Loucy (cell line): ENCODE results near the gene TPM1.

Experiments
- H2AFZ ChIP-seq: fragments of 200-600 bp; sonication (generic); 2 replicates; pipeline ENCODE4 v1.6.0; 2016; ENCODE audit warnings: antibody characterized with exemption, mild to moderate bottlenecking, low read length, moderate library complexity
- H3F3A ChIP-seq: fragments of 200-600 bp; 2 replicates; pipeline ENCODE4 v1.6.0; 2016; ENCODE audit warnings: antibody characterized with exemption, low read depth, mild to moderate bottlenecking
- H3K27me3 ChIP-seq: fragments of 200-600 bp; sonication (generic); 2 replicates; pipeline ENCODE4 v1.6.1; 2014; ENCODE audit warnings: low read length, mild to moderate bottlenecking; ENCODE audit not compliant: insufficient read depth, poor library complexity, severe bottlenecking
- H3K36me3 ChIP-seq: fragments of 200-600 bp; sonication (generic); 2 replicates; pipeline ENCODE4 v1.6.1; 2016; ENCODE audit warnings: low read length; ENCODE audit not compliant: insufficient read depth
- H3K4me1 ChIP-seq: fragments of 200-600 bp; sonication (generic); 2 replicates; pipeline ENCODE4 v1.5.1; 2014; ENCODE audit warnings: low read length, mild to moderate bottlenecking; ENCODE audit not compliant: insufficient read depth, poor library complexity, severe bottlenecking
- H3K4me2 ChIP-seq: fragments of 200-600 bp; sonication (generic); 2 replicates; pipeline ENCODE4 v1.6.0; 2014; ENCODE audit warnings: antibody characterized with exemption, low read length, low read depth, mild to moderate bottlenecking; ENCODE audit not compliant: poor library complexity, severe bottlenecking
- H3K4me3 ChIP-seq: fragments of 200-600 bp; sonication (generic); 2 replicates; pipeline ENCODE4 v1.5.1; 2014; ENCODE audit warnings: low read length, mild to moderate bottlenecking, mixed read lengths; ENCODE audit not compliant: poor library complexity, severe bottlenecking
- H3K79me2 ChIP-seq: fragments of 200-600 bp; sonication (generic); 2 replicates; pipeline ENCODE4 v1.6.1; 2014; ENCODE audit warnings: low read length; ENCODE audit not compliant: insufficient read depth
- H3K9ac ChIP-seq: fragments of 200-600 bp; sonication (generic); 2 replicates; pipeline ENCODE4 v1.6.0; 2014; ENCODE audit warnings: mild to moderate bottlenecking, low read depth, low read length, moderate library complexity; ENCODE audit not compliant: poor library complexity, severe bottlenecking
- H3K9me2 ChIP-seq: fragments of 200-600 bp; sonication (generic); replicated peaks from 2 replicates; pipeline ENCODE4 v1.6.1; 2016; ENCODE audit warnings: low read depth, low read length, mixed read lengths
- H3K9me3 ChIP-seq: fragments of 200-600 bp; sonication (generic); 2 replicates; pipeline ENCODE4 v1.6.1; 2014; ENCODE audit warnings: mild to moderate bottlenecking, antibody characterized with exemption, low read length, low read depth; ENCODE audit not compliant: insufficient read depth
- H4K20me1 ChIP-seq: fragments of 200-600 bp; sonication (generic); 2 replicates; pipeline ENCODE4 v1.6.0; 2014; ENCODE audit warnings: antibody characterized with exemption, low read length, mild to moderate bottlenecking; ENCODE audit not compliant: insufficient read depth, poor library complexity, severe bottlenecking
- EZH2phosphoT487 ChIP-seq: fragments of 200-600 bp; IDR thresholded peaks from 2 replicates; pipeline ENCODE4 v1.6.1; 2018; ENCODE audit warnings: antibody characterized with exemption, mild to moderate bottlenecking, moderate library complexity, borderline replicate concordance
- TF ChIP-seq, protein P1 (sequence below): fragments of 200-600 bp; sonication (generic); conservative IDR thresholded peaks from 2 replicates; pipeline ENCODE4 v1.5.1; 2014; ENCODE audit warnings: mild to moderate bottlenecking, antibody characterized with exemption, low read length

TPM1 gene

DNA sequence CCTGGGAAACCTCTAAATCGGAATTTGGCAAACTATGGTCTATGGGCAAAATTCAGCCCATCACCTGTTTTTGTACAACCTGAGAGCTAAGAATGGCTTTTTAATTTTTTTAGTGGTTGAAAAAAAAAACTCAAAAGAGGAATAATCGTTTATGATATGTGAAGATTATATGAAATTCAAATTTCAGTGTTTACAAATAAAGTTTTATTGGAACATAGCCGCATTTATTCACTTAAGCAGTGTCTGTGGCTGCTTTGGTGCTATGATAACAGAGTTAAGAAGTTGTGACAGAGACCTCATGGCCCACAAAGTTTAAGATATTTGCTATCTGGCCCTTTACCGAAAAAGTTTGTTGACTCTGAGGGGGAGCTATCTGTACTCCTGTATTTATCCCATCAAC is 42.7 kb downstream of the TPM1 start:
- Histone ChIP-seq H3K27me3 (no peaks in the 10 kb centered on the region), H3K4me3 (no peak overlapping the region), H3K9me2 (no peaks in the 10 kb centered on the region), H3F3A (no peaks in the 10 kb centered on the region), H3K4me2 (no peak overlapping the region), H3K36me3 (no peaks in the 10 kb centered on the region), H3K9me3 (no peaks in the 10 kb centered on the region), H3K79me2 (no peaks in the 10 kb centered on the region), H3K9ac (no peak overlapping the region), H4K20me1 (no peaks in the 10 kb centered on the region), H3K4me1 (peaks cover 18% of the 10 kb centered on the region), H2AFZ (no peak overlapping the region)
- TF ChIP-seq, protein P1, sequence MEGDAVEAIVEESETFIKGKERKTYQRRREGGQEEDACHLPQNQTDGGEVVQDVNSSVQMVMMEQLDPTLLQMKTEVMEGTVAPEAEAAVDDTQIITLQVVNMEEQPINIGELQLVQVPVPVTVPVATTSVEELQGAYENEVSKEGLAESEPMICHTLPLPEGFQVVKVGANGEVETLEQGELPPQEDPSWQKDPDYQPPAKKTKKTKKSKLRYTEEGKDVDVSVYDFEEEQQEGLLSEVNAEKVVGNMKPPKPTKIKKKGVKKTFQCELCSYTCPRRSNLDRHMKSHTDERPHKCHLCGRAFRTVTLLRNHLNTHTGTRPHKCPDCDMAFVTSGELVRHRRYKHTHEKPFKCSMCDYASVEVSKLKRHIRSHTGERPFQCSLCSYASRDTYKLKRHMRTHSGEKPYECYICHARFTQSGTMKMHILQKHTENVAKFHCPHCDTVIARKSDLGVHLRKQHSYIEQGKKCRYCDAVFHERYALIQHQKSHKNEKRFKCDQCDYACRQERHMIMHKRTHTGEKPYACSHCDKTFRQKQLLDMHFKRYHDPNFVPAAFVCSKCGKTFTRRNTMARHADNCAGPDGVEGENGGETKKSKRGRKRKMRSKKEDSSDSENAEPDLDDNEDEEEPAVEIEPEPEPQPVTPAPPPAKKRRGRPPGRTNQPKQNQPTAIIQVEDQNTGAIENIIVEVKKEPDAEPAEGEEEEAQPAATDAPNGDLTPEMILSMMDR, result no peak

DNA sequence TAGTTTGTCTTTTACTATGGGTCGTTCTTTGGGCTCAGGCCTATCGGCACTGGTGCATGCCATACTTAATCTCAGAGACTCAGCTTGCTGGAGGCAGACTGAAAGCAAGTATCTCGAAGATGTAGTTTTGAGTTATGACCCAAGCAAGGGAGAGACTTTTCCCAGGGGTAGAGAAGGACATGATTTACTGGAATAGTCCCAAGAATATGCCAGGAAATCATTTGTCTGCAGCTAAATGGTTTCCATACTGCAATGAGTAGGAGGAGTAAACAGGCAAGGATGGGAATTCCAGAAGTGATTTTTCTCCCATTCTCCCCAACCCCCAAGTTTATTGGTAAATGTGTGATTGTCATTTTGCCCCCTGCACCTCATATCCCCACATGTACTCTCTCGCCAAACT is 43.7 kb downstream of the TPM1 start:
- Histone ChIP-seq H2AFZ (no peak overlapping the region), H3K4me1 (peaks cover 22% of the 10 kb centered on the region), H4K20me1 (no peaks in the 10 kb centered on the region), H3K36me3 (no peaks in the 10 kb centered on the region), H3K27me3 (no peaks in the 10 kb centered on the region), H3K9me3 (no peaks in the 10 kb centered on the region), H3K4me2 (no peak overlapping the region), H3K9me2 (no peaks in the 10 kb centered on the region), H3K4me3 (no peak overlapping the region), H3K9ac (no peak overlapping the region), H3F3A (no peaks in the 10 kb centered on the region), H3K79me2 (no peaks in the 10 kb centered on the region)
- TF ChIP-seq, protein P1, result no peak
- TF ChIP-seq EZH2phosphoT487, result no peak

DNA sequence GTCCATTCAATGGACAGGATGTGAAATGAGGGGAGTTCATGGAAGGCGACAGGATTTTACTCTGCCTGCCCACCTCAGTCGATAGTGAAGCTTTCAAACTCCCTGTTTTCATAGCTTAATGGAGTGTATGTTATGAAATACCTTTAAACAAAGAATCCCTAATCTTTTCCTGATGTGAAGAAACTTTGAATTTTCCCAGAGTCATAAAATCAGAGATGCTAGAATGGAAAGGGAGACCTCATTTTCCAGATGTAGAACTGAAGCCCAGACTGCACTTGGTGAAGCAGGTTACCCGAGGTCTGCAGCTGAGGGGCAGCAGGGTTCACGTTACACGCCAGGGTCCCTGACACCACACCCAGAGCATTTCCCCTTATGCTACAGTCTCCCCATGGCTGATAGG is 44.4 kb downstream of the TPM1 start:
- Histone ChIP-seq H3K27me3 (no peaks in the 10 kb centered on the region), H3K4me2 (no peak overlapping the region)

More for the DNA sequence above, 44.4 kb downstream of the TPM1 start:
- Histone ChIP-seq H3K9me3 (no peaks in the 10 kb centered on the region), H4K20me1 (no peaks in the 10 kb centered on the region), H3K79me2 (no peaks in the 10 kb centered on the region), H3K9ac (no peak overlapping the region), H3K36me3 (no peaks in the 10 kb centered on the region), H3F3A (no peaks in the 10 kb centered on the region), H3K9me2 (no peaks in the 10 kb centered on the region), H3K4me1 (peaks cover 22% of the 10 kb centered on the region), H3K4me3 (no peak overlapping the region), H2AFZ (no peak overlapping the region)
- TF ChIP-seq EZH2phosphoT487, result no peak
- TF ChIP-seq, protein P1, result no peak
